K562 (cell line): ENCODE results near the gene SLC10A4. TPM values are rescaled to one million over a fixed set of nuclear protein-coding genes. Genes with fewer than 3 reads are reported as not detected.

Experiments
- CHD4 ChIP-seq: fragments of 200-600 bp; sonication (generic); IDR thresholded peaks from 3 replicates; pipeline ENCODE4 v1.6.1; 2012; ENCODE audit warnings: low read depth, mild to moderate bottlenecking, mixed read lengths, low read length, inconsistent platforms; ENCODE audit not compliant: insufficient read depth, insufficient replicate concordance, poor library complexity, severe bottlenecking
- DPF2 ChIP-seq: fragments of 450-650 bp; IDR thresholded peaks from 2 replicates; pipeline ENCODE4 v1.6.1; 2016
- ERF ChIP-seq: fragments of 450-650 bp; formaldehyde crosslinking; IDR thresholded peaks from 2 replicates; pipeline ENCODE4 v1.4.0; 2020; ENCODE audit warnings: mild to moderate bottlenecking, mixed read lengths
- FOXA3 ChIP-seq, 2 experiments: fragments of 450-650 bp in 1 of 2; sonication (generic) in 1 of 2; formaldehyde crosslinking; IDR thresholded peaks in 1 of 2; conservative IDR thresholded peaks in 1 of 2; 2 replicates each; pipeline versions ENCODE4 v1.4.0 to v1.8.0; 2020 to 2022; ENCODE audit warnings: mild to moderate bottlenecking in 2 of 2, missing genetic modification reagents in 1 of 2
- ILF3 ChIP-seq: fragments of 450-650 bp; IDR thresholded peaks from 2 replicates; pipeline ENCODE4 v1.6.1; 2018; ENCODE audit warnings: antibody characterized with exemption, mild to moderate bottlenecking, moderate library complexity, borderline replicate concordance
- JUN ChIP-seq, 2 experiments: sonication (generic) in 1 of 2; formaldehyde crosslinking in 1 of 2; IDR thresholded peaks; 2 replicates each; pipeline versions ENCODE4 v1.6.1 to v1.8.0; 2012 to 2022; ENCODE audit warnings: borderline replicate concordance in 2 of 2, mild to moderate bottlenecking in 2 of 2, improper control_type of control experiment in 1 of 2, low read depth in 1 of 2, low read length in 1 of 2, missing genetic modification reagents in 1 of 2
- MAFG ChIP-seq: fragments of 450-650 bp; conservative IDR thresholded peaks from 2 replicates; pipeline ENCODE4 v1.6.1; 2016; ENCODE audit warnings: missing genetic modification characterization, missing compliant biosample characterization
- NR2C2 ChIP-seq, 2 experiments: fragments of 200-800 bp in 1 of 2; sonication (Bioruptor generic) in 1 of 2; sonication (generic) in 1 of 2; formaldehyde crosslinking in 1 of 2; IDR thresholded peaks; 2 replicates each; pipeline versions ENCODE4 v1.6.1 to v1.8.0; 2016 to 2022; ENCODE audit warnings: mild to moderate bottlenecking in 1 of 2, missing compliant biosample characterization in 1 of 2, missing genetic modification characterization in 1 of 2, missing genetic modification reagents in 1 of 2
- PCBP1 ChIP-seq: fragments of 200-400 bp; formaldehyde crosslinking; IDR thresholded peaks from 2 replicates; pipeline ENCODE4 v1.6.1; 2018; ENCODE audit warnings: mild to moderate bottlenecking, low read depth, low read length; ENCODE audit not compliant: poor library complexity, severe bottlenecking
- PREB ChIP-seq: sonication (generic); formaldehyde crosslinking; IDR thresholded peaks from 2 replicates; pipeline ENCODE4 v1.8.1; 2023; ENCODE audit warnings: mild to moderate bottlenecking, missing genetic modification reagents
- SIX5 ChIP-seq, 2 experiments: IDR thresholded peaks; 2 replicates each; pipeline ENCODE4 v1.6.1; 2011; ENCODE audit warnings: low read length in 2 of 2, borderline replicate concordance in 1 of 2, low read depth in 1 of 2, mild to moderate bottlenecking in 1 of 2, moderate library complexity in 1 of 2; ENCODE audit not compliant: insufficient read depth in 1 of 2
- SMAD3 ChIP-seq: fragments of 450-650 bp; formaldehyde crosslinking; conservative IDR thresholded peaks from 2 replicates; pipeline ENCODE4 v1.4.0; 2020; ENCODE audit warnings: mild to moderate bottlenecking
- SMARCE1 ChIP-seq: fragments of 450-650 bp; IDR thresholded peaks from 2 replicates; pipeline ENCODE4 v1.7.1; 2016; ENCODE audit warnings: mild to moderate bottlenecking
- U2AF1 ChIP-seq: fragments of 200-400 bp; formaldehyde crosslinking; optimal IDR thresholded peaks from 2 replicates; pipeline ENCODE3; 2017; ENCODE audit warnings: mild to moderate bottlenecking, low read depth, low read length, moderate library complexity
- ZEB2 ChIP-seq: fragments of 450-650 bp; IDR thresholded peaks from 2 replicates; pipeline ENCODE4 v1.6.1; 2016
- ZNF140 ChIP-seq: fragments of 250-450 bp; sonication (Bioruptor Pico); IDR thresholded peaks from 2 replicates; pipeline ENCODE4 v1.8.0; 2021; ENCODE audit warnings: moderate library complexity, mild to moderate bottlenecking, inconsistent platforms
- ZNF324 ChIP-seq: fragments of 250-450 bp; sonication (Bioruptor Pico); IDR thresholded peaks from 2 replicates; pipeline ENCODE4 v1.4.0; 2020; ENCODE audit warnings: mild to moderate bottlenecking
- ZNF764 ChIP-seq: fragments of 250-450 bp; sonication (Bioruptor Pico); IDR thresholded peaks from 2 replicates; pipeline ENCODE4 v1.4.0; 2020; ENCODE audit warnings: low read depth, mild to moderate bottlenecking, moderate library complexity
- polyA plus RNA-seq, 8 experiments: library from polyadenylated mRNA; depleted of rRNA in 4 of 8; stranded (reverse) in 5 of 8; unstranded in 3 of 8; fragments of >200 nt; fragmentation: Nextera tagmentation in 2 of 8; fragmentation: Illumina TruSeq in 1 of 8; extraction: Ambion mirVana in 2 of 8; extraction: Trizol in 1 of 8; gene quantifications; 2 replicates each; pipeline versions ENCODE4 v1.2.1 to v1.2.3, GENCODE V29; 2011 to 2014; ENCODE audit warnings: inconsistent platforms in 1 of 8, missing spikeins in 1 of 8
- total RNA-seq, 7 experiments: library from RNA; depleted of rRNA in 6 of 7; stranded (reverse); fragments of >200 nt in 6 of 7; fragmentation: Illumina TruSeq in 2 of 7; extraction: Trizol in 2 of 7; gene quantifications; 2 replicates each; pipeline versions ENCODE4 v1.2.1 to v1.2.3, GENCODE V29; 2011 to 2021; ENCODE audit warnings: low replicate concordance in 1 of 7
- TF ChIP-seq, protein P1 (sequence below): fragments of 450-650 bp; formaldehyde crosslinking; IDR thresholded peaks from 2 replicates; pipeline ENCODE4 v1.4.0; 2020; ENCODE audit warnings: mild to moderate bottlenecking, moderate library complexity
- TF ChIP-seq, protein P2 (sequence below), 2 experiments: fragments of 150-350 bp in 1 of 2; IDR thresholded peaks; 2 replicates each; pipeline ENCODE4 v1.6.1; 2012 to 2016; ENCODE audit warnings: low read depth in 2 of 2, low read length in 2 of 2, mild to moderate bottlenecking in 1 of 2, moderate library complexity in 1 of 2
- TF ChIP-seq, protein P3 (sequence below): fragments of 250-450 bp; sonication (Bioruptor Pico); IDR thresholded peaks from 2 replicates; pipeline ENCODE4 v1.4.0; 2020

Gene SLC10A4
- total and polyA plus RNA-seq, 9 of the 15 experiments (the other 6 are each of a cell fraction or from before 2014, with no cell fraction given): 2.5 to 16.9 (median 9.3) TPM

DNA sequence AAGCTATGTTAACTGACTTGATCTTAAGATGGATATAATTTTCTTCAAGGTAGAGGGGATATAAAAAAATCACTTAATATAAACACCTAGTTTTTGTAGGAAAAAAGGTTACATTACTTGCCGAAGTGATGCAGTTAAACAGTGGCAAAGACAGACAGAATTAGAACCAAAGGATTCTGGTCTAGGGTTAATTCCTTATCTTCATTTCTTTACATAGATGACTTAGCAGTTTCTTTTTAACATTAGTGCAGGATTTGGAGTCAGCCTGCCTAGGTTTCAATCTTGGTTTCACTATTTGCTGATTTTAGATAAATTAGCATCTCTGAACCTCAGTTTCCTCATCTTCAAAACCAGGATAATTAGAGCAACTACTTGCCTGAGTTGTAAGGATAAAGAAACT is 21.2 kb downstream of the SLC10A4 start (continued):
- TF ChIP-seq, protein P1, sequence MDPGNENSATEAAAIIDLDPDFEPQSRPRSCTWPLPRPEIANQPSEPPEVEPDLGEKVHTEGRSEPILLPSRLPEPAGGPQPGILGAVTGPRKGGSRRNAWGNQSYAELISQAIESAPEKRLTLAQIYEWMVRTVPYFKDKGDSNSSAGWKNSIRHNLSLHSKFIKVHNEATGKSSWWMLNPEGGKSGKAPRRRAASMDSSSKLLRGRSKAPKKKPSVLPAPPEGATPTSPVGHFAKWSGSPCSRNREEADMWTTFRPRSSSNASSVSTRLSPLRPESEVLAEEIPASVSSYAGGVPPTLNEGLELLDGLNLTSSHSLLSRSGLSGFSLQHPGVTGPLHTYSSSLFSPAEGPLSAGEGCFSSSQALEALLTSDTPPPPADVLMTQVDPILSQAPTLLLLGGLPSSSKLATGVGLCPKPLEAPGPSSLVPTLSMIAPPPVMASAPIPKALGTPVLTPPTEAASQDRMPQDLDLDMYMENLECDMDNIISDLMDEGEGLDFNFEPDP (CRISPR knock-in tag): no peak
- no peak for TF ChIP-seq PCBP1
- TF ChIP-seq SMARCE1: peak; percentile 66
- no peak for TF ChIP-seq SIX5 (IDR thresholded peaks at IDR 0.05; ENCODE audit: borderline replicate concordance in 1 of 2, insufficient read depth in 1 of 2, low read depth in 1 of 2, low read length in 2 of 2)
- peak; percentile 97 for TF ChIP-seq MAFG (tag)
- TF ChIP-seq, protein P2, sequence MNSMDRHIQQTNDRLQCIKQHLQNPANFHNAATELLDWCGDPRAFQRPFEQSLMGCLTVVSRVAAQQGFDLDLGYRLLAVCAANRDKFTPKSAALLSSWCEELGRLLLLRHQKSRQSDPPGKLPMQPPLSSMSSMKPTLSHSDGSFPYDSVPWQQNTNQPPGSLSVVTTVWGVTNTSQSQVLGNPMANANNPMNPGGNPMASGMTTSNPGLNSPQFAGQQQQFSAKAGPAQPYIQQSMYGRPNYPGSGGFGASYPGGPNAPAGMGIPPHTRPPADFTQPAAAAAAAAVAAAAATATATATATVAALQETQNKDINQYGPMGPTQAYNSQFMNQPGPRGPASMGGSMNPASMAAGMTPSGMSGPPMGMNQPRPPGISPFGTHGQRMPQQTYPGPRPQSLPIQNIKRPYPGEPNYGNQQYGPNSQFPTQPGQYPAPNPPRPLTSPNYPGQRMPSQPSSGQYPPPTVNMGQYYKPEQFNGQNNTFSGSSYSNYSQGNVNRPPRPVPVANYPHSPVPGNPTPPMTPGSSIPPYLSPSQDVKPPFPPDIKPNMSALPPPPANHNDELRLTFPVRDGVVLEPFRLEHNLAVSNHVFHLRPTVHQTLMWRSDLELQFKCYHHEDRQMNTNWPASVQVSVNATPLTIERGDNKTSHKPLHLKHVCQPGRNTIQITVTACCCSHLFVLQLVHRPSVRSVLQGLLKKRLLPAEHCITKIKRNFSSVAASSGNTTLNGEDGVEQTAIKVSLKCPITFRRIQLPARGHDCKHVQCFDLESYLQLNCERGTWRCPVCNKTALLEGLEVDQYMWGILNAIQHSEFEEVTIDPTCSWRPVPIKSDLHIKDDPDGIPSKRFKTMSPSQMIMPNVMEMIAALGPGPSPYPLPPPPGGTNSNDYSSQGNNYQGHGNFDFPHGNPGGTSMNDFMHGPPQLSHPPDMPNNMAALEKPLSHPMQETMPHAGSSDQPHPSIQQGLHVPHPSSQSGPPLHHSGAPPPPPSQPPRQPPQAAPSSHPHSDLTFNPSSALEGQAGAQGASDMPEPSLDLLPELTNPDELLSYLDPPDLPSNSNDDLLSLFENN (IDR thresholded peaks at IDR 0.05; ENCODE audit: low read depth in 2 of 2, low read length in 2 of 2): no peak
- TF ChIP-seq ZEB2: no peak
- no peak for TF ChIP-seq NR2C2 (CRISPR knock-in tag; IDR thresholded peaks at IDR 0.05)
- TF ChIP-seq NR2C2 (tag; IDR thresholded peaks at IDR 0.05): 0 out of 2 replicates have a peak, but pooled peaks have one; percentile 21
- TF ChIP-seq FOXA3 (CRISPR knock-in tag; conservative IDR thresholded peaks at IDR 0.05 in 1 of 2, IDR thresholded peaks at IDR 0.05 in 1 of 2): peak in 1 of 2 experiments; percentile 72; a peak in 2 of 4 replicates
- TF ChIP-seq ILF3: no peak
- no peak for TF ChIP-seq ERF (CRISPR knock-in tag)
- TF ChIP-seq CHD4: no peak
- no peak for TF ChIP-seq SMAD3
- no peak for TF ChIP-seq U2AF1
- TF ChIP-seq ZNF324: no peak
- TF ChIP-seq, protein P3, sequence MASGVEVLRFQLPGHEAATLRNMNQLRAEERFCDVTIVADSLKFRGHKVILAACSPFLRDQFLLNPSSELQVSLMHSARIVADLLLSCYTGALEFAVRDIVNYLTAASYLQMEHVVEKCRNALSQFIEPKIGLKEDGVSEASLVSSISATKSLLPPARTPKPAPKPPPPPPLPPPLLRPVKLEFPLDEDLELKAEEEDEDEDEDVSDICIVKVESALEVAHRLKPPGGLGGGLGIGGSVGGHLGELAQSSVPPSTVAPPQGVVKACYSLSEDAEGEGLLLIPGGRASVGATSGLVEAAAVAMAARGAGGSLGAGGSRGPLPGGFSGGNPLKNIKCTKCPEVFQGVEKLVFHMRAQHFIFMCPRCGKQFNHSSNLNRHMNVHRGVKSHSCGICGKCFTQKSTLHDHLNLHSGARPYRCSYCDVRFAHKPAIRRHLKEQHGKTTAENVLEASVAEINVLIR (CRISPR knock-in tag): no peak
- no peak for TF ChIP-seq ZNF140
- TF ChIP-seq ZNF764 (CRISPR knock-in tag): no peak
- no peak for TF ChIP-seq JUN (IDR thresholded peaks at IDR 0.05; ENCODE audit: borderline replicate concordance, low read depth, low read length)
- TF ChIP-seq JUN (CRISPR knock-in tag; IDR thresholded peaks at IDR 0.05; ENCODE audit: borderline replicate concordance): no peak
- TF ChIP-seq DPF2: peak; percentile 72
- no peak for TF ChIP-seq PREB (CRISPR knock-in tag)
